Measurements from ENCODE around the gene ZNF697.
"Not testable (repeated sequence)": the region's sequence is repeated elsewhere in the genome, so short reads cannot be mapped to it uniquely, and the experiment has no call there.

DNA sequence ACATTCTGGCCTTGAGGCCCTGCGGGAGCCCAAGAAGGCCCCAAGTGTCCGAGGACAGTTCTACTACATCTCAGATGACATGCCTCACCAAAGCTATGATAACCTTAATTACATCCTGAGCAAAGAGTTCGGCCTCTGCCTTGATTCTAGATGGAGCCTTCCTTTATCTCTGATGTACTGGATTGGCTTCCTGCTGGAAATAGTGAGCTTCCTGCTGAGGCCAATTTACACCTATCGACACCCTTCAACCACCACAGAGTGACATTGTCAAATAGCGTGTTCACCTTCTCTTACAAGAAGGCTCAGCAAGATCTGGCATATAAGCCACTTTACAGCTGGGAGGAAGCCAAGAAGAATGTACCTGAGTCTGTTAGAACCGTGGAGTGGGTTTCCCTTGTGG lies 39.2 kb downstream of the ZNF697 start:
- TF ChIP-seq, protein P1, sequence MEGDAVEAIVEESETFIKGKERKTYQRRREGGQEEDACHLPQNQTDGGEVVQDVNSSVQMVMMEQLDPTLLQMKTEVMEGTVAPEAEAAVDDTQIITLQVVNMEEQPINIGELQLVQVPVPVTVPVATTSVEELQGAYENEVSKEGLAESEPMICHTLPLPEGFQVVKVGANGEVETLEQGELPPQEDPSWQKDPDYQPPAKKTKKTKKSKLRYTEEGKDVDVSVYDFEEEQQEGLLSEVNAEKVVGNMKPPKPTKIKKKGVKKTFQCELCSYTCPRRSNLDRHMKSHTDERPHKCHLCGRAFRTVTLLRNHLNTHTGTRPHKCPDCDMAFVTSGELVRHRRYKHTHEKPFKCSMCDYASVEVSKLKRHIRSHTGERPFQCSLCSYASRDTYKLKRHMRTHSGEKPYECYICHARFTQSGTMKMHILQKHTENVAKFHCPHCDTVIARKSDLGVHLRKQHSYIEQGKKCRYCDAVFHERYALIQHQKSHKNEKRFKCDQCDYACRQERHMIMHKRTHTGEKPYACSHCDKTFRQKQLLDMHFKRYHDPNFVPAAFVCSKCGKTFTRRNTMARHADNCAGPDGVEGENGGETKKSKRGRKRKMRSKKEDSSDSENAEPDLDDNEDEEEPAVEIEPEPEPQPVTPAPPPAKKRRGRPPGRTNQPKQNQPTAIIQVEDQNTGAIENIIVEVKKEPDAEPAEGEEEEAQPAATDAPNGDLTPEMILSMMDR (conservative IDR thresholded peaks at IDR 0.05): not testable (repeated sequence)
- not testable (repeated sequence) for TF ChIP-seq ZFX (IDR thresholded peaks at IDR 0.05)
